Fibroblast of lung (primary cell): Measurements from ENCODE around the gene ENOX1.
A peak's percentile ranks its signal among the peaks of the same experiment; 100 is the strongest.

Experiments
- CTCF ChIP-seq, 2 donors: IDR thresholded peaks in 1 of 2; conservative IDR thresholded peaks in 1 of 2; 1 replicate in 1 of 2; 2 replicates in 1 of 2; pipeline ENCODE4 v1.5.1; 2011 to 2012; ENCODE audit warnings: low read length in 2 of 2, control low read depth in 1 of 2, inconsistent platforms in 1 of 2, low read depth in 1 of 2, mild to moderate bottlenecking in 1 of 2
- EZH2 ChIP-seq: IDR thresholded peaks from 2 replicates; pipeline ENCODE4 v1.5.1; 2012; ENCODE audit warnings: low read length, control low read depth, mild to moderate bottlenecking; ENCODE audit errors: missing control alignments

GRCh38 chr13:43303033-43303729 lies 483.6 kb downstream of the ENOX1 start:
- TF ChIP-seq CTCF (conservative IDR thresholded peaks at IDR 0.05 in 1 of 2, IDR thresholded peaks at IDR 0.05 in 1 of 2; ENCODE audit: low read depth in 1 of 2, low read length in 2 of 2) (peak; percentile 41 to 72), EZH2 (no peak)
